ENCODE measurements around the gene UROC1.
A peak's percentile ranks its signal among the peaks of the same experiment; 100 is the strongest.

UROC1 gene

DNA sequence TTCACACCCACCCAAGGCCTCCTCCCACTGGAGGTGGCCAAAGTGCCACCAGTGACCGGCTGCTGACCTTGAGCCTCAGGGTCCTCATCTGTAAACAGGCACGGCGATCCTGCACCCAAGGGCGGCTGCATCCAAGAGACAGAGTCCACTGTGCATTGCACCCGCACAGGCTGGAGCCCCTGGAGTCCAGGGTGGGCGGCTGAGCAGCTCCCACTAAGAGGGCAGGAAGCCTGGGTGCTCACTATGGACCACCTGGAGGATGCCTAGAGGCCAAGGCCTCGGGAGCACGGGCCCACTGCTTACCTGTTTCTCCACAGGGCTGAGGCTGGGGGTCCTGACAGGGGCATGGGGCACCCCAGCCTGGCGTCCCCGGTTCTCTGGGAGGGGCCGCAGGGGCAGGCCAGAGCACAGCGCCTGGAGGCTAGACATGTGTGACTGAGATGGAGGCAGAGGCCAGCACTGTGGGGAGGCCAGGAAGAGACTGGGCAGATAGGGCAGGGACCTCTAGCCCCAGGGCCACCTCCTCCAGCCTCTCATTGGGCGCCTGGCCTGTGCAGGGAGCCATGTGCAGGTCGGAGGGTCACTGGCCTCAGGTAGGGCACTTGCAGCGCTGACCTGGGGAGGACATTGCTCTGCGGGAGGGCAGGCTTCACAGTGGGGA lies at the start of gene UROC1:
TSS of gene UROC1 (minus strand) at position 483 of the 661 bp plus-strand sequence. CDS start at position 429, 54 bp downstream.
- DNase-seq, result no peak

DNA sequence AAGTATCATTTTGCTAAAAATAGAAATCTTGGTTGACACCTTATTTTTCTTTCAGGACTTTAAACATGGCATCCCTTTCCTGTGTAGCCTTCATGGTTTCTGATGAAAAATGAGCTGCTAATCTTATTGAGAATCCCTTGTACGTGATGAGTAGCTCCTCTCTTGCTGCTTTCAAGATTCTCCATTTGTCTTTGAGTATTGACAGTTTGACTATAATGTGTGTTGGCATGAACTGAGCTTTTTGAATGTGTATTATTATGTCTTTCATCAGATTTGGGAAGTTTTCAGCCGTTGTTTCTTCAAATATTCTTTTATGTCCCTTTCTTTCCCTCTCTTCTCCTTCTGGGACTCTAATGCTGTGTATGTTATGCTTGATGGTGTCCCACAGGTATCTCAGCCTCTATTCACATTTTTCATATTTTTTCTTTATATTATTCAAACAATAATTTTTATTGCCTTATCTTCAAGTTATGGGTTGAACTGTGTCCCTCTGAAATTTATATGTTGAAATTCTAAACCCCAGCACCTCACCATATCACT lies 45.2 kb upstream of the UROC1 start:
- DNase-seq, result no peak

DNA sequence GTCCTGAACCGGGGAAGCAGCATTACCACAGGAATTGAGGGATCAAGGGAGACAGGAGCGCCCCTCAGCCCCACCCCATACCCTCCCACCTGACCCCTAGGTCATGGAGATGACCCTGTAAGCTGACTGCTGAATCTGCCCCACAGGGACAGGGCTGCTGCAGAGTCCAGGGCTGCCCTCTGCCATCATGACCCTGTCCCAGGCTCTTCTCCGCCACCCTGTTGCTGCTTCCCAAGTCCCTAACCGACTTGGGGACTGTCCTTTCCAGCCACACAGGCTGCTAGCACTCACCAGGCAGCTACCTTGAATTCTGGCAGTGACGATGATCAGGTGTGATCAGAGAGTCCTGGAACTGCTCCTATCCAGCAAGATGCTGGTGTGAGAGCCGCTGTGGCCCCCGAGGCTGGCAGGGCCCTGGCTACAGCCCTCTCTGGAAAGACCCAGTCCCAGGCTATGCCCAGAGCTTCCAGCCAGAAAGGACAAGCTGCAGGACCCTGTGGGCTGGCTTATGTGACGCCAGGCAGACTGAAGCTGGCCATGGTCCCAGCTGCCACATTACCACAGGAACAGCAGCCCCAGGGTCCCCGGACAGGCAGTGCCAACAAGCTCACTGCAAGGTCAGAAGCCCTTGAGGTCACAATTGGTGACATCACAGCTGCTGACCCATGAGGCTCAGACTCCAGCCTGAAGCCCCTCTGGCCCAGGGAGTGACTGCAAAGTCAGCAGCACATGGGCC lies 40.9 kb upstream of the UROC1 start, which contains the start of gene C3orf22:
TSS of gene C3orf22 (minus strand) at position 597 of the 736 bp plus-strand sequence. CDS start 5,542 bp downstream, outside the sequence.
- DNase-seq, result peak; percentile 48

DNA sequence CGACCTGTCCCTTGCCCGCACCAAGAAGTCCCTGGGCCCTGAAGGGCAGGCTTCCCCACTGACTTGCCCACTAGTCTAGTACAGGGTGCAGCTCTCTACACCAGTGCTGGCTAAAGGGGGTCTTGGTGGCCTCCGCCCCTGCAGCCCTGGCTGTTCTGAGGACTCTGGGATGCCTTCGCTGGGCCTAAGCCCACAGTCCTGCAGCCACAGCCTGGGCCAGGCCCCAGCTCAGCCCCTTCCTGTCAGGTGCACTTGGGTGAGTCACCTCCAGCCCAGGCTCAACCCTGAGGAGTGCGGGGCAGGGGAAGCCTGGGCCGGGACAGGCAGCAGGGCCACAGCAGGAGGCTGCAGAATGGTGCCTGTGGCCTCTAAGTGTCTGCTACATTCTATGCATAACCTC lies 40.2 kb upstream of the UROC1 start:
- peak; percentile 72 for DNase-seq

DNA sequence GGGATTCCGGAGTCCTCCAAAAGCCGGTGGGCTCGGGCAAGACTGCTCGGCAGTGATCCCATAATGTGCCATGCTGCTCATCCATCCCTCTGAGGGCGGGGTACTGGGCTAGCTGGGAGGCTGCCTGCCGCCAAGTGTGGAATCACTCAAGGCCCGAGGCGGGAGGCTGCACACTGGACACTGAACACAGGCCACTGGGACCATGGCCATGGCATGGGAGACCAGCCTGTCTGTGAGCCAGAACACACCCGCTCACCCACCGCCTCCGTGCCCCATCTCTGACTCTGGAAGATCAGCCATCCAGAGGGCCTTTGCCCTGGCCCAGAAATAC lies 39.8 kb upstream of the UROC1 start:
- peak; percentile 51 for DNase-seq

DNA sequence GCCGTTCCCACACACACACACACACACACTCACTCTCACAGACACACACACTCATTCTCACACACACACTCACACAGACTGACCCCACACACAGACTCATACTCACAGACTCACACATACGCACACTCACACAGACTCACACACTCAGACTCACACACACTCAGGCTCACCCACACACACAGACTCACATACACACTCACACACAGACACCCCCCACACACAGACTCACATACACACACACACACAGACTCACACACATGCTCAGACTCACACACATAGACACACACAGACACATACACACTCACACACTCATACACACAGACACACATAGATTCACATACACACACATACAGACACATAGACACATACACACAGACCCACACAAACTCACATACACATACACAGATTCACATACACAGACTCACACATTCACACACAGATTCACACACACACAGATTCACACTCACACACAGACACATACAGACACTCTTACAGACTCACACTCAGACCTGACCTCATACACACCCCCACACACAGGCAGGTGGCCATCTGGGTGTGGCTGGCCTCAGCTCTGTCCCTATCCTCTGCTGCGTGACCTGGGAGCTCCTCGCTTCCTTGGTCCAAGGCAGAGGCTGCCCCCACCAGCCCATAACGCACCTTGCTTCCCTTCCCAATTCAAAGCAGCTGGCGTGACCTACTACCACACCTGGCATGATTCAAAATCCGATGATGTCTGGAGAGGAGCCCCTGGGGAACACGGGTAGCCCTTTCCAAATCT lies 39.3 kb upstream of the UROC1 start:
- peak; percentile 42 for DNase-seq

DNA sequence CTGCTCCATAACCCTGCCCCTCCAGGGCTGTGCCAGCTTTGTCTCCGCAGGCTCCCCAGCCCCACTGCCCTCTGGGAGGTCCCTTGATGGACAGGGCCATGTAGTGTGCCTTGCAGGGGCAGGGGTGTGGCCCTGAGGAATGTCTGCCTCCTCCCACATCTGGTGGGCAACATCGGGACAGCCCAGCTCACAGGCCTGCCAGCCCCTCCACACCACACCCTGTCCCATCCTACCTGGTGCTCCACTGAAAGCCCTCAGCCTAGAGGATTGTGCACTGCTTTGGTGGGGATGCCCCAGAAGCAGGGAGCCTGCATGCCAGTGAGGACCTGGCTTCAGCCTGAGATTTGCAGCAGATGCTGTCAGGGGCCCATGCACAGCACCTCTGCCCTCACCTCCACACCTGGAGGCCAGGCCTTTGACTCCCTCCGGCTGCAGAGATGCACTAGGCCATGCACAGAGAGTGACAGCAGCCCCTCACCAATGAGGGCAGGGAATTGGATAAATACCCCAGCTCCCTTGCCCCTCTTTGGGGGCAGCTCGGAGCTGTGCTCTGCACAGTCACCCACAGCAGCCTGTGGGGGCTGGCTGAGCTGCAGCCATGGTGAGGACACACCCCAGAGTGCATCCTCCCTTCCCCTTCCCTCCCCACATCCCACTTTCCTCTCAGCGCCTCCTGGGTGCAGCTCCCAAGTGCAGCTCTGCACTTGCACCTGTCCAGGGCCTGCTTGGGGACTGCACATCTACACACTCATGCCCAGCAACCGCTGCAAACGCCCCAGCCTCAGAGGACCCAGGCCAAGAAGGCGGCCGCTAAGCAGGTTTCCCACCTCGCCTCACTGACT lies 38.4 kb upstream of the UROC1 start:
- DNase-seq, result peak; percentile 50

DNA sequence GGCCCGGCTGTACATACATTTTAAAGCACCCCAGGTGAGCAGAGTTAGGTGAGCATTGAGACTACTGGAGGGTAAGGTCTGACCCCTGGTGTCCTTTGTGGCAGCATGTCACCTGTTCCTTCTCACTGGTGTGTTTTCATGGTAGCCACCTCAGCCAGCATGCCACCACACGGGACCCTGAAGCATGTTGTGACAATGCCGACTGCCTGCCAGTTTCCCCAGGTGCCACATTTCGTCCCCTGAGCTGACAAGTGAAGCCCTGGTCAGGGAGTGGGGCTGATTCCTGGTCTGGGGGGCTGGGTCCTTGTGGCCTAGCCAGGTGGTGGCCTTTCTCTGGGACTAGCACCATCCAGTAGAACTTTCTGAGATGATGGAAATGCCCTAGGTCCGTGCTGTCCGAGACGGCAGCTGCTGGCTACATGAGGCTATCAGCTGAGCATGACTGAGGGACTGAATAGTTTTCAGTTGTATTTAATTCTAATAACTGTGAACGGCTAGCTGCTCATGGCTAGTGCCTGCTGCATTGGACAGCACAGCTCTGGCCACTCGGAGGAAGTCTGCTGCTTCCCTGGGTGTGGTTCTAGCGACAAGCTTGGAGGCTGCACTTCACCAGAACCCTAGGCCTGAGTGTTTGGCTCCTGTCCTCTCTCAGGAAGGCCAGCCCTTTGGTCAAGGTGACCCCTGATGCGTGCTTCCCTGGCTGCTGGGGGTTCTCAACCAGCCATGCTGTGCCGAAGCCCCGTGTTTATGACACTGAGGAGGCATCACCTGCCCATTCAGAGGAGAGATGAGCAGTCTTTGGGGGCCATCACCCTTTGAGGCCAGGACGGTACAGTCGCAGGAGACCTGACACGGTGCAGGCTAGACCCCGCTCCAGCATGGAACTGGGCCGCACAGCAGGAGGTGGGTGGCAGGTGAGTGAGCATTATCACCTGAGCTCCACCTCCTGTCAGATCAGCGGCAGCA lies 37.3 kb upstream of the UROC1 start:
- peak; percentile 43 for DNase-seq

DNA sequence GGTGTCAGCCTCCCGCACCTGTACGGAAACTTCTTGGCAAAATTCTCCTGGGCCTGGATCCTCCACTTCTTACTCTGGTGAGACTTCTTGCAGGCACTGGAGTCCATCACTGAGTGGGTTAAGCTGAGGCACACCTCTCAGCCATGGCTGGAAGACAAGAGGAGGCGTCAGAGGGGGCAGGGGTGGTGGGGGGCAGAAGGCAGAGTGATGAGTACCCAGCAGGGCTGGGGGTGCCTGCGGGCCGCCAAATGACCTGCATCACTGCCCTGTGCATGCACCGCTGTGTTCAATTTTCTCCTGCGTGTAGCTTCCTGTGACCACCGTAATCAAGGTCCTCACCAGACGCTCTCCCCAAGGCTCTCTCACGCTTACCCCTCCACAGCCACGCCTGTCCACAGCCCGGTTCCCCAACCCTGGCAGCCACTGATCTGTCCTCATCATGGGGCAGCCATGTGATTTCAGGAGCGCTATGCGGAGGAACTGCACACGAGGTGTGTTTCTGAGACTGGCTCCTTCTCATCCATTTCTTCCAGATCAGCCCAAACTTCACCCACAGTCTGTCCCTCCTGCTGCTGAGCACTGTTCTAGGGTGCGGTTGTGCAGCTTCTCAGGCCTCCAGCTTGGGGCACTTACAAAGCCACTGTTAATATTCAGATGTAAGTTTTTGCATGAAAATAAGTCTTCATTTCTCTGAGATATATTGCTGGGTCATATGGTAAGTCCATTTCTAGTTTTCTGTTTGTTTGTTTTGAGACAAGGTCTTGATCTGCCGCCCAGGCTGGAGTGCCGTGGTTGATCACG lies 35.9 kb upstream of the UROC1 start:
- DNase-seq, result peak; percentile 43

DNA sequence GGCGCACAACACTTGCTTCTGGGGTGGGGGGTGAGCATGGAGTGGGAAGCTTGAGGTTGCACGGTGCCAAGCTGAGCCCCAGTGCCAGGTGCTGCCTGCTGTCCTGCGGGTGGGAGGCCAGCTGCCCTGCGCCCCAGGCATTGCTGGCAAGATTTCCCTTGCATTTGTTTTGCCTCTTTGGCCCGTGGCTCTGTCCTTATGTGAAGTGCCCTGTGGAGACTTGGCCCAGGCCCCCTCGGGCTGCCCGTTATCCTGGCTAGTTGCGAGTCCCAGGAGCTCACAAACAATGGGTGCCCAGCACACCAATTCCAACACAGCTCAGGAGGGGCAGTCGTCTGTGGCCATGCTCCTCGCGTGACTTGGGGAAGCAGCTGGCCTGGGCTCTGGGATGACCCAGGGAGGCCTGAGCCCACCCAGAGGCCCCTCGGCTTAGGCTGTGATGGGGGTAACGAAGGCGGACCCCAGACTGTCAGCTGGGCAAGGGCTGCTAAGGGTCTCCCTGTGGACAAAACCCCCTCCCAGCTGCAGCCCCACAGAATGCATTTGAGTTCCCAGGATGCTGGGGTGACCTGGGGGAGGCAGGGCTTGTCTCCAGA lies 35.2 kb upstream of the UROC1 start:
- DNase-seq, result peak; percentile 44

DNA sequence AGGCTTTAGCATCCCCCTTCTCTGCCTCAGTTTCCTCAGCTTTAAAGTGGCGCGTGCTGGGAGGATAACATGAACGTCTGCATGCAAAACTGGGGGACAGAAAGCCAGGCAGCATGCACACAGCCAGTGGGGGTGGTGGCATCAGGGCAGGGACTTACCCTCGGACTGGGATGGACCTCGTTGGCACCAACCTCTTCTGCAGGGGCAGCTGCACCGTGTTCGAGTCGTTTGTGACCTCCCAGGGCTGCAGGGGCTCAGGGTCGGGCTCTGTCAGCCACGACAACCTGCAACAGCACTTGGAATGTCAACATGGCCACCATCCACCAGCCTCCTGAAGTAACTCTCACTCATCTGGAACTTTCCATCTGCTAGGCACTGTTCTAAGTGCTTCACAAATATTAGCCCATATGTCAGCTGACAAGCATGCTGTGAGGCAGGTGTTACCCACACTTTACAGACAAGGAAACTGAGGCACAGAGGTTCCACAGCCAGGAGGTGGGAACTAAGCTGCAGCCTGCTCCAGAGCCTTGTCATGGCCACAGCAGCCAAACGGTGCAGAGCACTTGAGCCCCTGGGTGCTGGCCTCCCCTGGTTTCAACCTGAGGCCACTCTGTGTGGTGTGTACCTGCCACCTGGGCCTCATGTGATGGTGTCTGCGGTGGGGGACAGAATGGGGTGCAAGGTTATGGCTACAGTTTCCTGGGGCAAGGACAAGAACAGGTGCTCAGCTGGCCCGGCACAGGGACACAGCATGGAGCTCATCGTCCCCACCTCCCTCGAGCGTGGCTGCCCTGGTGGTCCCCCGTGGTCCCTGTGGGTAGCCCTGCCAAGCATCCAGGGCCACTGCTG lies 34.5 kb upstream of the UROC1 start:
- DNase-seq, result peak; percentile 42

DNA sequence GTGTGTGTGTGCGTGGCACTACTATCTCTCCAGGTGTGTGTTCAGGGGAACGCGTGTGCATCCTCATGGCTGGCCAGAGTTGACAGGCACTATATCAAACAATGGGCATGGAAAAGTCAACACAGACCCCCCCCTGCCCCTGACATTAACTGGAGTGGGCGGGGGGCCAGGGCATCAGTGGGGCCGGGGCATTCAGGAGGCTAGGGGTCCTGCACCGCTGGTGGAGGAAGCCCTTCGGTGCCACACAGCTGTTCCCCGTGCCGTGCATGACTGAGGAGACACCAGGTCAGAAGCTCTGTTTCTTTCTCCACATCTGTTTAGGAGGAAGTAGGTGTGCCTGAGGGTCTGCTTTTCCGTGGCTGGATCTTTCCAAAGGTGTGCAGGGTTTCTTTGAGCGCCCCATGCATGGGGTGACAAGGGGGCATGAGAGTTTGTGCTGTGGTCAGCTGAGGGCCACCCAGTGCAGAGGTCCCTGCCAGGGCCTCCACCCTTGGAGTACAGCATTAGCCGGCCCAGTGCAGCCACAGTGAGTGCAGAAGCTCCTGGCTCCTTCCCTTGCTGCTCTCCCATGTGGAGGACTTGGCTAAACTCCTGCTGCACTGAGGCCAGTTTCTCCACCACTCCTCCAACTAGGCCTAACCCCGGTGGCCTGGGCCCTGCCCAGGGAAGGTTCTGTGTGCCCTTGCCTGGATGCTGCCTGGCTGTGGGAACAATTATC lies 33.7 kb upstream of the UROC1 start:
- DNase-seq, result peak; percentile 45

DNA sequence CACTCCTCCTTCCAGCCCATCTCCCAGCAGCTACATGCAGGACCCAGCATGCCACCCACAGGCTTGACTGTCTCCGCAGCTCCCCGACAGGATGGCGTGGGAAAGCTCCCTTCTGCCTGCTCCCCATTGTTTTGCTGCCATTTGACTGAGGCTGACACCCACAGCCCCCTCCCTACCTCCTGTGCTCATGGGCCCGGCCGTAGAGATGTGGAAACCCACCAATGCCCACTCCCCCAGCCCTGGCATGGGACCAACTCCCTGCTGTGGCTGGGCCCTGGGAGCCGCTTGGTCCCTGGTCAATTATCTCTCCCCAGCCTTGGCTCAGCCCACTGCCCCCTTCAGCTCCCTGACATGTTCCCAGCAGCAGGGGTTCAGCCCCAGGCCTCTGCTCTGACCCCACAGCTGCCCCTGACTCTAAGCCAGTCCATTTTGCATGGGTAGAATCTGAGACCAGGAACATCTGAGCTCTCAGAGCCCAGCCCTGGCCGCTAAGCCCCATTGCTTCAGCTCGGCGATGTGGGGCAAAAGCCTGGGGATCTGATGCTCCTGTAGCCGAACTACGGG lies 33.0 kb upstream of the UROC1 start:
- peak; percentile 42 for DNase-seq

DNA sequence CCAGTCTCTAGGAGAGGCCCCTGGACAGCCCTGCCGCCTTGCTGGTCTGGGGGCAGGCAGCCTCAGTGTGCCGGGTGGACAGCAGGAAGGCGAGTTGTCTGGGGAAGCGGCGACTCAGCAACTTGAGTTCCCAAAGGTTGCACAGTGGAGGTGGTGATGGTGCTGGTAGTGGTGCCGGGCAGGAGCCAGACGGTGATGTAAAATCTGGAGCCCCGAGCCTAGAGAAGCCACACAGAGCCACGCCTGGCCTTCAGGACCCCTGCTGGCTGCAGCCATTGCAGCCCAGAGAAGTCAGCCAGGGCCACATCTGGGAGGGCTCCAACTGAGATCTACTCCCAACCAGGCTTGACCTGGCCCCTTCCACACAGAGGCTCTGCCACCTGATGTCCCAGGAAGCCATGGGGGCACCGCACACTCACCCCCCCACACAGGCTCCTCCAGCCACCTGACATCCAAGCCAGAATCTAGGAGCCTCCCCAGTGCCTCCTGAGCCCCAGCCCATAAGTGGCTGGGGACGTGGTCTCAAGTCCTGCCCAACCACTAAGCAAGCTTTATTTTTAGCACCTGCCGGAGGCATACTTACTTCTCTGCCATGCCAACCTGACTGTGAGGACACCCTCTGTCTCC lies 32.4 kb upstream of the UROC1 start:
- DNase-seq, result peak; percentile 50

DNA sequence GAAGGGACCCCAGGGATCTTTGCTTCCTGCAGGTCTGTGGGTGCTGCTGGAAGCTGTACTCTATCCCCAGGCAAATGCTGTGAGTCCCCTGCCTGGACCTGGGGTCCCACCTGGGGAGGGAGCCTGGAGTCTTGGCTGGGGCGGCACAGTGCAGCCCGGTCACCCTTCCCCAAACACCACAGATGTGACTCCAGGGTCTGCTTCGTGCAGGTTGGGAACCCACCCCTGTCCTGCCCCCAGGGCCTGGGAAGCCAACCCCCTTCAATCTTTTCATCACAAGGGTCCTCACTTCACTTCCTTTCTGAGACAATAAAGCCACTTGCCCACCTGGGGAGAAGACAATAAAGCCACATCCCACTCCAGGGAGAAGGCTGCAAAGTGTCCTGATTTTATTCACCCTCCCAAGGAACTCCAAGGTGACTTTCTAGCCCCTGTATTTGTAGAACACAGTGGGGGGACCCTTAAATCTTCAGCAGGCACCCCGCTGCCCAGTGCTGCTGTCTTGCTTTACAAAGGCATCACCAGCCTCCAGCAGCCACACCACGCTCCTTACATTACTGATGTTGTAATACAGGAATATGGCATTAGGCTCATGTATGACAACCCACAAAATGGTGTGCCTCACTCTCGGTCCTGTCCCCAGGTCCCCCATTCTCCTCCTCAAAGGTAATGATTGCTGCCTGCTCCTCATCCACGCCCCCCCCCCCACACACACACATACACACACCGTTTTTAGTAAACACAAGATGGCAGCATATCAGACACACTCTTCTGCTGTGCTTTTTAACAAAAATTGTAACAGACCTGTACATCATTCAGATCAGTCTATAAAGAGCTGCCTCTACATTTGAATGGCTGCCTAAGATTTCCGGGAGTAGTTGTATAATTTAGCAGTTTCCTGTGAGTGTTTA lies 31.2 kb upstream of the UROC1 start:
- DNase-seq, result peak; percentile 32

DNA sequence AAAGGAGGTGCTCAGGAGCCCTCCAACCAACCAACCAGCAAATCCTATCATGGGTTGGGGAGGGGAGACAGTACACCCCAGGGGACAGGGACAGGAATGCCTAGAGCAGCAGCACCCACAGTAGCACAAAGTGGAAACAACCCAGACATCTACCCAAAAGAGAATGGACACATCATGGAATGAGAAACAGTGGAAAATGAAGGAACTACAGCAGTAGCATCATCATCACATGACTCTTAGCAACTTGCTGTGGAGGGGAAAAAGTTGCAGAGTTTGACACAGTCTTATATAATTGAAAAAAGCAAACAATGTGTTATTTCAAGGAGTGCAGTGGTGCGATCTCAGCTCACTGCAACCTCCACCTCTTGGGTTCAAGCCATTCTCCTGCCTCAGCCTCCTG lies 30.1 kb upstream of the UROC1 start:
- DNase-seq, result peak; percentile 33

Data from islet precursor cell (in vitro differentiated cells).